HEK293 (cell line): ENCODE results near the gene C16orf95.
"Not testable (repeated sequence)": the region's sequence is repeated elsewhere in the genome, so short reads cannot be mapped to it uniquely, and the experiment has no call there.

Source experiments
- CTCF ChIA-PET: fragments of 350-600 bp; formaldehyde crosslinking; extraction: SDS; loops from one replicate; lab custom pipeline; 2021; ENCODE audit warnings: antibody characterized with exemption; lab: Yijun Ruan, JAX
- POLR2A ChIA-PET: fragments of 300-600 bp; formaldehyde crosslinking; extraction: SDS; loops from one replicate; lab custom pipeline; 2020; ENCODE audit warnings: antibody characterized with exemption, inconsistent platforms; lab: Yijun Ruan, JAX
- H3K27ac ChIP-seq: fragments of 200-500 bp; sonication (Bioruptor generic); 2 replicates; pipeline ENCODE4 v1.5.1; 2014; ENCODE audit warnings: low read depth, low read length, control low read depth, inconsistent platforms; ENCODE audit errors: extremely low read depth
- H3K36me3 ChIP-seq, 2 experiments: fragments of 200-500 bp in 1 of 2; sonication (Bioruptor generic) in 1 of 2; 1 replicate in 1 of 2; 2 replicates in 1 of 2; pipeline ENCODE4 v1.5.1; 2014 to 2017; ENCODE audit warnings: inconsistent platforms in 2 of 2, low read length in 2 of 2; ENCODE audit not compliant: control insufficient read depth in 2 of 2, insufficient read depth in 1 of 2
- H3K4me1 ChIP-seq: fragments of 200-500 bp; sonication (Bioruptor generic); 2 replicates; pipeline ENCODE4 v1.5.1; 2014; ENCODE audit warnings: mild to moderate bottlenecking, low read length, inconsistent platforms; ENCODE audit not compliant: control insufficient read depth, insufficient read depth
- H3K4me3 ChIP-seq: 2 replicates; pipeline ENCODE4 v1.5.1; 2011; ENCODE audit warnings: low read depth, mild to moderate bottlenecking, control low read depth, low read length, moderate library complexity
- H3K9me3 ChIP-seq: fragments of 200-500 bp; sonication (Bioruptor generic); 2 replicates; pipeline ENCODE4 v1.5.1; 2014; ENCODE audit warnings: low read depth, low read length, inconsistent platforms; ENCODE audit not compliant: control insufficient read depth, insufficient read depth
- BCL11B ChIP-seq: fragments of 450-650 bp; formaldehyde crosslinking; IDR thresholded peaks from 2 replicates; pipeline ENCODE4 v1.5.1; 2016; ENCODE audit warnings: low read depth, missing biosample characterization, missing genetic modification characterization
- GLIS2 ChIP-seq: fragments of 450-650 bp; formaldehyde crosslinking; IDR thresholded peaks from 2 replicates; pipeline ENCODE4 v1.5.1; 2016; ENCODE audit warnings: missing biosample characterization, missing genetic modification characterization
- HOXD13 ChIP-seq: sonication (generic); formaldehyde crosslinking; IDR thresholded peaks from 2 replicates; pipeline ENCODE4 v1.8.0; 2022; ENCODE audit warnings: missing genetic modification reagents, borderline replicate concordance
- KLF8 ChIP-seq: fragments of 450-650 bp; formaldehyde crosslinking; IDR thresholded peaks from 2 replicates; pipeline ENCODE4 v1.5.1; 2016; ENCODE audit warnings: missing biosample characterization, missing genetic modification characterization
- SCRT1 ChIP-seq: fragments of 450-650 bp; formaldehyde crosslinking; IDR thresholded peaks from 2 replicates; pipeline ENCODE4 v1.5.1; 2016; ENCODE audit warnings: missing biosample characterization, missing genetic modification characterization, borderline replicate concordance
- ZEB2 ChIP-seq: fragments of 450-650 bp; formaldehyde crosslinking; IDR thresholded peaks from 2 replicates; pipeline ENCODE4 v1.5.1; 2016; ENCODE audit warnings: missing biosample characterization, missing genetic modification characterization
- ZFP37 ChIP-seq: fragments of 450-650 bp; formaldehyde crosslinking; IDR thresholded peaks from 2 replicates; pipeline ENCODE4 v1.5.1; 2016; ENCODE audit warnings: missing biosample characterization, missing genetic modification characterization
- ZNF10 ChIP-seq: fragments of 450-650 bp; formaldehyde crosslinking; IDR thresholded peaks from 2 replicates; pipeline ENCODE4 v1.5.1; 2017; ENCODE audit warnings: missing biosample characterization, missing genetic modification characterization
- ZNF121 ChIP-seq: fragments of 450-650 bp; formaldehyde crosslinking; IDR thresholded peaks from 2 replicates; pipeline ENCODE4 v1.5.1; 2016; ENCODE audit warnings: missing biosample characterization, missing genetic modification characterization
- ZNF133 ChIP-seq: fragments of 450-650 bp; formaldehyde crosslinking; IDR thresholded peaks from 2 replicates; pipeline ENCODE4 v1.5.1; 2016; ENCODE audit warnings: missing biosample characterization, missing genetic modification characterization
- ZNF16 ChIP-seq: fragments of 450-650 bp; formaldehyde crosslinking; IDR thresholded peaks from 2 replicates; pipeline ENCODE4 v1.5.1; 2016; ENCODE audit warnings: low read depth, missing biosample characterization, missing genetic modification characterization
- ZNF184 ChIP-seq: fragments of 450-650 bp; IDR thresholded peaks from 2 replicates; pipeline ENCODE4 v1.5.1; 2018; ENCODE audit warnings: missing biosample characterization, mild to moderate bottlenecking, missing genetic modification characterization
- ZNF221 ChIP-seq: fragments of 450-650 bp; formaldehyde crosslinking; IDR thresholded peaks from 2 replicates; pipeline ENCODE4 v1.5.1; 2017; ENCODE audit warnings: missing biosample characterization, missing genetic modification characterization, borderline replicate concordance
- ZNF223 ChIP-seq: fragments of 450-650 bp; formaldehyde crosslinking; IDR thresholded peaks from 2 replicates; pipeline ENCODE4 v1.5.1; 2016; ENCODE audit warnings: missing biosample characterization, missing genetic modification characterization
- ZNF335 ChIP-seq: fragments of 450-650 bp; formaldehyde crosslinking; conservative IDR thresholded peaks from 2 replicates; pipeline ENCODE4 v1.5.1; 2016; ENCODE audit warnings: missing biosample characterization, missing genetic modification characterization
- ZNF544 ChIP-seq: fragments of 450-650 bp; formaldehyde crosslinking; IDR thresholded peaks from 2 replicates; pipeline ENCODE4 v1.5.0; 2017; ENCODE audit warnings: missing biosample characterization, missing genetic modification characterization
- ZNF549 ChIP-seq: fragments of 450-650 bp; IDR thresholded peaks from 2 replicates; pipeline ENCODE4 v1.5.1; 2018; ENCODE audit warnings: missing biosample characterization, missing genetic modification characterization, mild to moderate bottlenecking, inconsistent platforms, moderate library complexity
- ZNF560 ChIP-seq: fragments of 450-650 bp; formaldehyde crosslinking; IDR thresholded peaks from 2 replicates; pipeline ENCODE4 v1.5.1; 2017; ENCODE audit warnings: missing biosample characterization, missing genetic modification characterization, borderline replicate concordance
- ZNF561 ChIP-seq: fragments of 450-650 bp; IDR thresholded peaks from 2 replicates; pipeline ENCODE4 v1.5.1; 2018; ENCODE audit warnings: missing biosample characterization, missing genetic modification characterization, borderline replicate concordance
- ZNF664 ChIP-seq: fragments of 450-650 bp; formaldehyde crosslinking; IDR thresholded peaks from 2 replicates; pipeline ENCODE4 v1.5.1; 2016; ENCODE audit warnings: missing biosample characterization, missing genetic modification characterization
- ZNF701 ChIP-seq: fragments of 450-650 bp; formaldehyde crosslinking; IDR thresholded peaks from 2 replicates; pipeline ENCODE4 v1.5.1; 2016; ENCODE audit warnings: missing biosample characterization, missing genetic modification characterization
- ZNF768 ChIP-seq: fragments of 450-650 bp; formaldehyde crosslinking; IDR thresholded peaks from 2 replicates; pipeline ENCODE4 v1.5.1; 2018; ENCODE audit warnings: missing biosample characterization, mild to moderate bottlenecking, missing genetic modification characterization
- ZSCAN4 ChIP-seq: fragments of 450-650 bp; formaldehyde crosslinking; IDR thresholded peaks from 2 replicates; pipeline ENCODE4 v1.5.1; 2017; ENCODE audit warnings: missing biosample characterization, missing genetic modification characterization

C16orf95 gene

GRCh38 chr16:87363771-87364455, 46.7 kb upstream of the C16orf95 start (continued):
- no peak for TF ChIP-seq ZNF664
- TF ChIP-seq ZNF701 (tag by site-specific recombination): no peak
- TF ChIP-seq ZNF10 (tag by site-specific recombination): no peak
- TF ChIP-seq BCL11B: no peak
- no peak for TF ChIP-seq ZNF16 (tag by site-specific recombination)
- TF ChIP-seq ZNF133: no peak
- no peak for TF ChIP-seq ZNF560 (tag by site-specific recombination)
- TF ChIP-seq ZNF223 (tag by site-specific recombination): no peak
- TF ChIP-seq ZFP37: no peak

GRCh38 chr16:87362828-87363559, 45.8 kb upstream of the C16orf95 start:
- POLR2A ChIA-PET, H3K4me3 ChIP-seq, H3K4me1 ChIP-seq, H3K9me3 ChIP-seq, H3K27ac ChIP-seq: not testable (repeated sequence)
- peaks cover 0 to 44% of the 10 kb centered on the region in 2 experiments; a peak in 1 of 3 replicates for H3K36me3 ChIP-seq
- CTCF ChIA-PET: interaction anchor here (0.7 kb wide), 1 partner anchor 300 kb away, joined by 3 read pairs; no protein-coding TSS in a partner anchor

GRCh38 chr16:87361916-87362619, 44.9 kb upstream of the C16orf95 start:
- Histone ChIP-seq H3K4me3 (no peak overlapping the region), H3K4me1 (peaks cover 8% of the 10 kb centered on the region; the same call in 1 of the 2 replicates), H3K27ac (no peak overlapping the region), H3K36me3 (peaks cover 0 to 49% of the 10 kb centered on the region in 2 experiments; a peak in 1 of 3 replicates), H3K9me3 (no peaks in the 10 kb centered on the region)
- CTCF ChIA-PET: no interaction called here
- peak; percentile 85 for TF ChIP-seq ZNF121 (tag by site-specific recombination)
- TF ChIP-seq GLIS2: no peak
- TF ChIP-seq, all 188 proteins: peak for 1
- POLR2A ChIA-PET: no interaction called here

- Histone ChIP-seq H3K4me3 (no peak overlapping the region), H3K36me3 (peaks cover 0 to 57% of the 10 kb centered on the region in 2 experiments; a peak in 1 of 3 replicates), H3K9me3 (no peaks in the 10 kb centered on the region), H3K4me1 (peaks cover 8% of the 10 kb centered on the region; the same call in 1 of the 2 replicates), H3K27ac (no peak overlapping the region)
- CTCF ChIA-PET: interaction anchor here (0.6 kb wide), 1 partner anchor 35 kb away, joined by 3 read pairs; no protein-coding TSS in a partner anchor
- POLR2A ChIA-PET: interaction anchor here (0.6 kb wide), 1 partner anchor 525 kb away, joined by 3 read pairs; no protein-coding TSS in a partner anchor
- TF ChIP-seq KLF8 (tag by site-specific recombination) (no peak), ZNF184 (tag by site-specific recombination) (no peak), ZEB2 (tag by site-specific recombination) (no peak)
- TF ChIP-seq, all 188 proteins: peak for 0
These were observed 43.8 kb upstream of the C16orf95 start for GRCh38 chr16:87360862-87361610.

GRCh38 chr16:87359121-87359520, 41.9 kb upstream of the C16orf95 start:
- Histone ChIP-seq H3K27ac (no peak overlapping the region), H3K4me3 (no peak overlapping the region), H3K36me3 (peaks cover 0 to 57% of the 10 kb centered on the region in 2 experiments; a peak in 1 of 3 replicates), H3K4me1 (peaks cover 5% of the 10 kb centered on the region; the same call in 1 of the 2 replicates), H3K9me3 (no peaks in the 10 kb centered on the region)
- ChIA-PET CTCF (no interaction called here), POLR2A (no interaction called here)
- no peak for TF ChIP-seq ZNF544 (tag by site-specific recombination)
- no peak for TF ChIP-seq ZNF221
- no peak for TF ChIP-seq ZNF768 (tag by site-specific recombination)
- no peak for TF ChIP-seq ZNF561 (tag by site-specific recombination)
- TF ChIP-seq ZSCAN4: no peak
- TF ChIP-seq HOXD13: no peak
- TF ChIP-seq SCRT1 (tag by site-specific recombination): no peak
- TF ChIP-seq KLF8 (tag by site-specific recombination): no peak
- no peak for TF ChIP-seq ZNF335 (tag by site-specific recombination)
- no peak for TF ChIP-seq ZNF549 (tag by site-specific recombination)
